BE2C (cell line): ENCODE results near the gene LAMTOR1.

ENCODE experiments used
- DNase-seq: peaks from one replicate; pipeline ENCODE4 v3.0.0-alpha.2; 2020
- H3K27me3 ChIP-seq: fragments of 250-450 bp; sonication (Bioruptor Pico); 2 replicates; pipeline ENCODE4 v1.5.1; 2020; ENCODE audit warnings: mild to moderate bottlenecking
- H3K36me3 ChIP-seq: fragments of 250-450 bp; sonication (Bioruptor Pico); 2 replicates; pipeline ENCODE4 v1.5.1; 2020; ENCODE audit warnings: mild to moderate bottlenecking
- H3K4me1 ChIP-seq: fragments of 250-450 bp; sonication (Bioruptor Pico); 2 replicates; pipeline ENCODE4 v1.5.1; 2020
- H3K4me3 ChIP-seq: 2 replicates; pipeline ENCODE4 v1.5.1; 2011; ENCODE audit warnings: low read depth, low read length
- H3K9me3 ChIP-seq: fragments of 250-450 bp; sonication (Bioruptor Pico); 2 replicates; pipeline ENCODE4 v1.5.1; 2020
- CTCF ChIP-seq: IDR thresholded peaks from 2 replicates; pipeline ENCODE4 v1.5.1; 2012; ENCODE audit warnings: mild to moderate bottlenecking, low read depth, low read length

The LAMTOR1 gene

GRCh38 chr11:72102162-72102561, 935 bp downstream of the LAMTOR1 start:
- Histone ChIP-seq H3K4me3 (peak overlapping the region; percentile 95), H3K9me3 (no peaks in the 10 kb centered on the region), H3K27me3 (no peaks in the 10 kb centered on the region), H3K4me1 (peaks cover 6% of the 10 kb centered on the region; the same call in 1 of the 2 replicates), H3K36me3 (peaks cover 19% of the 10 kb centered on the region)
- DNase-seq: no peak
- TF ChIP-seq CTCF: no peak

- Histone ChIP-seq H3K4me3 (no peak overlapping the region), H3K9me3 (no peaks in the 10 kb centered on the region), H3K27me3 (no peaks in the 10 kb centered on the region), H3K4me1 (peaks cover 6% of the 10 kb centered on the region; the same call in 1 of the 2 replicates), H3K36me3 (peaks cover 19% of the 10 kb centered on the region)
- no peak for TF ChIP-seq CTCF
- DNase-seq: no peak
Observed at GRCh38 chr11:72100462-72100861, 2.6 kb downstream of the LAMTOR1 start.

- Histone ChIP-seq H3K36me3 (peaks cover 19% of the 10 kb centered on the region), H3K4me1 (peaks cover 6% of the 10 kb centered on the region; the same call in 1 of the 2 replicates), H3K9me3 (no peaks in the 10 kb centered on the region), H3K27me3 (no peaks in the 10 kb centered on the region), H3K4me3 (no peak overlapping the region)
- no peak for TF ChIP-seq CTCF
- no peak for DNase-seq
Observed at GRCh38 chr11:72100009-72100408, 3.1 kb downstream of the LAMTOR1 start.

- H3K4me3 ChIP-seq: no peak overlapping the region
- H3K9me3 ChIP-seq: no peaks in the 10 kb centered on the region
- no peaks in the 10 kb centered on the region for H3K27me3 ChIP-seq
- peaks cover 19% of the 10 kb centered on the region for H3K36me3 ChIP-seq
- no peak for DNase-seq
- peaks cover 3% of the 10 kb centered on the region; the same call in 1 of the 2 replicates for H3K4me1 ChIP-seq
- no peak for TF ChIP-seq CTCF
Observed at GRCh38 chr11:72098741-72099140, 4.4 kb downstream of the LAMTOR1 start.

- H3K27me3 ChIP-seq: no peaks in the 10 kb centered on the region
- H3K9me3 ChIP-seq: no peaks in the 10 kb centered on the region
- H3K36me3 ChIP-seq: peaks cover 2% of the 10 kb centered on the region
- peak; percentile 94 for TF ChIP-seq CTCF
- peak; percentile 79 for DNase-seq
- H3K4me3 ChIP-seq: no peak overlapping the region
- peaks cover 33% of the 10 kb centered on the region for H3K4me1 ChIP-seq
Observed at GRCh38 chr11:72091292-72091691, 11.8 kb downstream of the LAMTOR1 start.

GRCh38 chr11:72088076-72088808, 14.9 kb downstream of the LAMTOR1 start:
- no peaks in the 10 kb centered on the region for H3K9me3 ChIP-seq
- H3K4me3 ChIP-seq: no peak overlapping the region
- no peak for DNase-seq
- H3K4me1 ChIP-seq: peaks cover 33% of the 10 kb centered on the region
- no peaks in the 10 kb centered on the region for H3K27me3 ChIP-seq
- H3K36me3 ChIP-seq: peaks cover 2% of the 10 kb centered on the region; the same call in 1 of the 2 replicates
- no peak for TF ChIP-seq CTCF
